Middle frontal gyrus (tissue), 1 donor: ENCODE measurements around the gene UPF1.

ENCODE experiments used
- DNase-seq: peaks from one replicate; pipeline ENCODE4 v3.0.0-alpha.2; 2015; ENCODE audit warnings: low spot score; ENCODE audit errors: extremely low spot score

The UPF1 gene

GRCh38 chr19:18857223-18857622, 25.5 kb downstream of the UPF1 start:
- DNase-seq = no peak

- DNase-seq = no peak
Measured at GRCh38 chr19:18858906-18859646, 27.3 kb downstream of the UPF1 start.

- no peak for DNase-seq
Measured at GRCh38 chr19:18859676-18860301, 28.0 kb downstream of the UPF1 start.

GRCh38 chr19:18860302-18860700, 28.5 kb downstream of the UPF1 start:
- DNase-seq = no peak

- no peak for DNase-seq
Measured at GRCh38 chr19:18860725-18861124, 29.0 kb downstream of the UPF1 start.

- no peak for DNase-seq
Measured at GRCh38 chr19:18861235-18861634, 29.5 kb downstream of the UPF1 start.

GRCh38 chr19:18861917-18862316, 30.2 kb downstream of the UPF1 start:
- DNase-seq = no peak

GRCh38 chr19:18862976-18863842, 31.4 kb downstream of the UPF1 start:
- DNase-seq = no peak

- no peak for DNase-seq
Measured at GRCh38 chr19:18863843-18864362, 32.1 kb downstream of the UPF1 start.

GRCh38 chr19:18865106-18865972, 33.6 kb downstream of the UPF1 start:
- no peak for DNase-seq

- DNase-seq = peak; percentile 57
Measured at GRCh38 chr19:18865973-18866799, 34.4 kb downstream of the UPF1 start.

- DNase-seq = no peak
Measured at GRCh38 chr19:18866800-18867123, 35.0 kb downstream of the UPF1 start.

GRCh38 chr19:18867199-18867598, 35.4 kb downstream of the UPF1 start:
- no peak for DNase-seq

GRCh38 chr19:18867751-18868150, 36.0 kb downstream of the UPF1 start:
- no peak for DNase-seq

GRCh38 chr19:18868380-18869022, 36.7 kb downstream of the UPF1 start:
- DNase-seq = no peak

GRCh38 chr19:18869023-18869618, 37.4 kb downstream of the UPF1 start:
- no peak for DNase-seq

- no peak for DNase-seq
Measured at GRCh38 chr19:18869781-18870530, 38.2 kb downstream of the UPF1 start.

- no peak for DNase-seq
Measured at GRCh38 chr19:18870531-18871172, 38.9 kb downstream of the UPF1 start.
